Activated CD4-positive, alpha-beta T cell treated with anti-CD3 and anti-CD28 coated beads for 36 hours (primary cell): ENCODE results near the gene TMEM235. TPM values are rescaled to one million over a fixed set of nuclear protein-coding genes. Genes with fewer than 3 reads are reported as not detected.
A peak's percentile ranks its signal among the peaks of the same experiment; 100 is the strongest.

Source experiments
- ATAC-seq: fragments of 200-7000 bp; cut with Tn5 transposase; one replicate; pipeline ENCODE4 v1.10.0; 2021; ENCODE audit warnings: mild to moderate bottlenecking, moderate library complexity
- CTCF ChIA-PET: fragments of 350-600 bp; sonication (Branson Sonifier 250); formaldehyde crosslinking; loops from one replicate; lab custom pipeline; 2021; ENCODE audit warnings: antibody characterized with exemption; lab: Charles Lee
- POLR2A ChIA-PET: fragments of 350-600 bp; sonication (Branson Sonifier 250); formaldehyde crosslinking; loops from one replicate; lab custom pipeline; 2021; ENCODE audit warnings: antibody characterized with exemption, inconsistent platforms; lab: Charles Lee
- DNase-seq: peaks from one replicate; pipeline ENCODE4 v3.0.0-alpha.2; 2020
- H3K27ac Mint-ChIP-seq: one replicate; pipeline ENCODE4 v1.8.0; 2021; ENCODE audit warnings: mixed read lengths
- H3K27me3 Mint-ChIP-seq: one replicate; pipeline ENCODE4 v1.8.0; 2021; ENCODE audit warnings: mixed read lengths
- H3K36me3 Mint-ChIP-seq: one replicate; pipeline ENCODE4 v1.8.0; 2021; ENCODE audit warnings: low read depth, mixed read lengths
- H3K4me1 Mint-ChIP-seq: one replicate; pipeline ENCODE4 v1.8.0; 2021; ENCODE audit warnings: mixed read lengths
- H3K4me3 Mint-ChIP-seq: one replicate; pipeline ENCODE4 v1.8.0; 2021; ENCODE audit warnings: mild to moderate bottlenecking, moderate library complexity, mixed read lengths
- H3K9me3 Mint-ChIP-seq: one replicate; pipeline ENCODE4 v1.8.0; 2021; ENCODE audit warnings: low read depth, mixed read lengths
- intact Hi-C, 2 experiments: fragments of 100-400 bp; cut with DNase I in 1 of 2; cut with micrococcal nuclease in 1 of 2; formaldehyde crosslinking; loops; one replicate each; pipeline versions ENCODE4 v1.14.2 to v1.15.1; 2022 to 2024; cut with DNase I, micrococcal nuclease
- total RNA-seq, 2 experiments: library from RNA; stranded (reverse); gene quantifications; one replicate each; pipeline ENCODE4 v1.2.3, GENCODE V29; 2021

TMEM235 gene
- total RNA-seq, 2 experiments from 2014 or later = not detected

GRCh38 chr17:78219396-78220150 lies 11.9 kb upstream of the TMEM235 start:
- Mint-ChIP-seq H3K4me1 (peaks cover 5% of the 10 kb centered on the region), H3K4me3 (no peak overlapping the region), H3K9me3 (no peaks in the 10 kb centered on the region), H3K27ac (no peak overlapping the region), H3K36me3 (peaks cover 45% of the 10 kb centered on the region), H3K27me3 (no peaks in the 10 kb centered on the region)
- ChIA-PET CTCF (interaction anchor here (0.6 to 1.1 kb wide), 4 partner anchors 33 to 1876 kb away, joined by 3 read pairs; no protein-coding TSS in a partner anchor), POLR2A (no interaction called here)
- intact Hi-C loops = no loop called here
- ATAC-seq (no peak), DNase-seq (no peak)

- CTCF ChIA-PET = interaction anchor here (1.2 to 1.4 kb wide), 2 partner anchors 47 to 138 kb away, joined by 5 to 6 read pairs; no protein-coding TSS in a partner anchor
- H3K27me3 Mint-ChIP-seq = peaks cover 3% of the 10 kb centered on the region
- intact Hi-C loops = no loop called here
- POLR2A ChIA-PET = interaction anchor here (1.2 kb wide), 1 partner anchor 168 kb away, joined by 3 read pairs; no protein-coding TSS in a partner anchor
- H3K27ac Mint-ChIP-seq = no peak overlapping the region
- no peak for DNase-seq
- no peak overlapping the region for H3K4me3 Mint-ChIP-seq
- peaks cover 3% of the 10 kb centered on the region for H3K4me1 Mint-ChIP-seq
- peaks cover 34% of the 10 kb centered on the region for H3K36me3 Mint-ChIP-seq
- no peaks in the 10 kb centered on the region for H3K9me3 Mint-ChIP-seq
- no peak for ATAC-seq
Observed at GRCh38 chr17:78223061-78223460, 8.4 kb upstream of the TMEM235 start.

GRCh38 chr17:78223765-78224164 lies 7.7 kb upstream of the TMEM235 start:
- intact Hi-C loops = no loop called here
- Mint-ChIP-seq H3K4me1 (peaks cover 3% of the 10 kb centered on the region), H3K36me3 (peaks cover 31% of the 10 kb centered on the region), H3K4me3 (no peak overlapping the region), H3K27me3 (peaks cover 3% of the 10 kb centered on the region), H3K27ac (no peak overlapping the region), H3K9me3 (no peaks in the 10 kb centered on the region)
- ATAC-seq (no peak), DNase-seq (no peak)
- ChIA-PET CTCF (interaction anchor here (1.2 to 3.8 kb wide), 3 partner anchors 27 to 139 kb away, joined by 5 to 14 read pairs (median 6); no protein-coding TSS in a partner anchor), POLR2A (interaction anchor here (1.2 kb wide), 1 partner anchor 168 kb away, joined by 3 read pairs; no protein-coding TSS in a partner anchor)

- Mint-ChIP-seq H3K36me3 (peaks cover 26% of the 10 kb centered on the region), H3K27me3 (peaks cover 3% of the 10 kb centered on the region), H3K4me3 (no peak overlapping the region), H3K9me3 (no peaks in the 10 kb centered on the region), H3K4me1 (peaks cover 3% of the 10 kb centered on the region), H3K27ac (no peak overlapping the region)
- ChIA-PET CTCF (interaction anchor here (0.5 to 3.8 kb wide), 4 partner anchors 26 to 916 kb away, joined by 3 to 14 read pairs (median 3); no protein-coding TSS in a partner anchor), POLR2A (no interaction called here)
- ATAC-seq (no peak), DNase-seq (no peak)
- intact Hi-C loops = no loop called here
Observed at GRCh38 chr17:78224231-78225087, 7.0 kb upstream of the TMEM235 start.

GRCh38 chr17:78225088-78225865 lies 6.2 kb upstream of the TMEM235 start:
- ChIA-PET CTCF (interaction anchor here (0.5 to 3.8 kb wide), 5 partner anchors 26 to 917 kb away, joined by 3 to 14 read pairs (median 3); no protein-coding TSS in a partner anchor), POLR2A (interaction anchor here (0.7 kb wide), 3 partner anchors 30 to 184 kb away, joined by 3 to 10 read pairs (median 3); no protein-coding TSS in a partner anchor)
- no peak for DNase-seq
- intact Hi-C loops = no loop called here
- no peak overlapping the region for H3K27ac Mint-ChIP-seq
- peaks cover 3% of the 10 kb centered on the region for H3K27me3 Mint-ChIP-seq
- peaks cover 3% of the 10 kb centered on the region for H3K4me1 Mint-ChIP-seq
- ATAC-seq = no peak
- H3K9me3 Mint-ChIP-seq = no peaks in the 10 kb centered on the region
- peaks cover 23% of the 10 kb centered on the region for H3K36me3 Mint-ChIP-seq
- no peak overlapping the region for H3K4me3 Mint-ChIP-seq

- intact Hi-C loops = no loop called here
- Mint-ChIP-seq H3K4me1 (peaks cover 7% of the 10 kb centered on the region), H3K4me3 (no peak overlapping the region), H3K9me3 (no peaks in the 10 kb centered on the region), H3K36me3 (peaks cover 19% of the 10 kb centered on the region), H3K27ac (no peak overlapping the region), H3K27me3 (peaks cover 9% of the 10 kb centered on the region)
- ATAC-seq (no peak), DNase-seq (no peak)
- POLR2A ChIA-PET = interaction anchor here (0.7 kb wide), 1 partner anchor 31 kb away, joined by 3 read pairs; no protein-coding TSS in a partner anchor
- CTCF ChIA-PET = interaction anchor here (0.6 to 3.8 kb wide), 7 partner anchors 25 to 1131 kb away, joined by 3 to 14 read pairs (median 3); no protein-coding TSS in a partner anchor
Observed at GRCh38 chr17:78226055-78226758, 5.2 kb upstream of the TMEM235 start.

- ATAC-seq = peak; percentile 48
- Mint-ChIP-seq H3K4me1 (peaks cover 7% of the 10 kb centered on the region), H3K9me3 (no peaks in the 10 kb centered on the region), H3K36me3 (peaks cover 19% of the 10 kb centered on the region), H3K27ac (no peak overlapping the region), H3K27me3 (peaks cover 12% of the 10 kb centered on the region), H3K4me3 (no peak overlapping the region)
- peak; percentile 32 for DNase-seq
- POLR2A ChIA-PET = interaction anchor here (0.8 kb wide), 1 partner anchor 55 kb away, joined by 4 read pairs; no protein-coding TSS in a partner anchor
- intact Hi-C loops = no loop called here
- CTCF ChIA-PET = interaction anchor here (0.6 to 3.8 kb wide), 6 partner anchors 24 to 1131 kb away, joined by 3 to 14 read pairs (median 3); no protein-coding TSS in a partner anchor
Observed at GRCh38 chr17:78226759-78227454, 4.5 kb upstream of the TMEM235 start.

GRCh38 chr17:78227455-78227916 lies 3.9 kb upstream of the TMEM235 start:
- intact Hi-C loops = no loop called here
- H3K27ac Mint-ChIP-seq = no peak overlapping the region
- H3K9me3 Mint-ChIP-seq = no peaks in the 10 kb centered on the region
- ATAC-seq (peak; percentile 34), DNase-seq (peak; percentile 43)
- H3K27me3 Mint-ChIP-seq = peaks cover 18% of the 10 kb centered on the region
- peaks cover 19% of the 10 kb centered on the region for H3K36me3 Mint-ChIP-seq
- ChIA-PET POLR2A (interaction anchor here (0.8 kb wide), 1 partner anchor 54 kb away, joined by 4 read pairs; no protein-coding TSS in a partner anchor), CTCF (interaction anchor here (1.0 to 3.8 kb wide), 2 partner anchors 23 to 133 kb away, joined by 3 to 14 read pairs; no protein-coding TSS in a partner anchor)
- no peak overlapping the region for H3K4me3 Mint-ChIP-seq
- H3K4me1 Mint-ChIP-seq = peaks cover 7% of the 10 kb centered on the region

- Mint-ChIP-seq H3K27me3 (peaks cover 22% of the 10 kb centered on the region), H3K4me3 (no peak overlapping the region)
- CTCF ChIA-PET = interaction anchor here (0.7 to 0.8 kb wide), 3 partner anchors 147 to 660 kb away, joined by 3 to 5 read pairs (median 4); no protein-coding TSS in a partner anchor
Observed at GRCh38 chr17:78228176-78228575, 3.3 kb upstream of the TMEM235 start.

More at GRCh38 chr17:78228176-78228575, 3.3 kb upstream of the TMEM235 start:
- Mint-ChIP-seq H3K27ac (no peak overlapping the region), H3K9me3 (no peaks in the 10 kb centered on the region), H3K4me1 (peaks cover 11% of the 10 kb centered on the region), H3K36me3 (peaks cover 14% of the 10 kb centered on the region)
- ATAC-seq (no peak), DNase-seq (no peak)
- POLR2A ChIA-PET = interaction anchor here (0.6 kb wide), 3 partner anchors 47 to 116 kb away, joined by 3 read pairs; no protein-coding TSS in a partner anchor
- intact Hi-C loops = no loop called here
